Kidney (tissue), 14 donors: ENCODE results near the gene LPCAT1. TPM values are rescaled to one million over a fixed set of nuclear protein-coding genes. Genes with fewer than 3 reads are reported as not detected.
"Not testable (repeated sequence)": the region's sequence is repeated elsewhere in the genome, so short reads cannot be mapped to it uniquely, and the experiment has no call there.

ENCODE experiments used
- DNase-seq, 5 donors: peaks; one replicate each; pipeline ENCODE4 v3.0.0-alpha.2; 2013 to 2020
- FAIRE-seq: peaks from 2 replicates; lab custom pipeline; 2012; peaks lifted over from hg19 to GRCh38; lab: Jason Lieb, UNC
- H3K27ac ChIP-seq, 2 donors: one replicate each; pipeline ENCODE4 v1.7.0; 2013; ENCODE audit warnings: low read depth in 2 of 2, low read length in 2 of 2, inconsistent platforms in 1 of 2
- H3K27me3 ChIP-seq: one replicate; pipeline ENCODE4 v1.7.1; 2013; ENCODE audit warnings: low read length, inconsistent platforms; ENCODE audit not compliant: control insufficient read depth, insufficient read depth
- H3K36me3 ChIP-seq, 3 donors: one replicate each; pipeline versions ENCODE4 v1.7.0 to v1.7.1; 2013; ENCODE audit warnings: low read length in 3 of 3, control low read depth in 1 of 3, inconsistent platforms in 1 of 3; ENCODE audit not compliant: insufficient read depth in 3 of 3, control insufficient read depth in 2 of 3
- H3K4me1 ChIP-seq, 3 donors: one replicate each; pipeline versions ENCODE4 v1.7.0 to v1.7.1; 2013; ENCODE audit warnings: low read length in 3 of 3, inconsistent platforms in 1 of 3, low read depth in 1 of 3; ENCODE audit not compliant: control insufficient read depth in 2 of 3, insufficient read depth in 2 of 3
- H3K4me3 ChIP-seq, 3 donors: one replicate each; pipeline versions ENCODE4 v1.7.0 to v1.8.1; 2013; ENCODE audit warnings: low read length in 3 of 3, control low read depth in 1 of 3, inconsistent platforms in 1 of 3
- H3K9ac ChIP-seq, 3 donors: one replicate each; pipeline versions ENCODE4 v1.7.0 to v1.7.1; 2013; ENCODE audit warnings: low read length in 3 of 3, control low read depth in 1 of 3, inconsistent platforms in 1 of 3
- H3K9me3 ChIP-seq, 3 donors: one replicate each; pipeline versions ENCODE4 v1.7.0 to v1.7.1; 2013; ENCODE audit warnings: low read length in 3 of 3, control low read depth in 1 of 3, inconsistent platforms in 1 of 3; ENCODE audit not compliant: control insufficient read depth in 2 of 3, insufficient read depth in 1 of 3
- CTCF ChIP-seq: IDR thresholded peaks from 3 replicates; pipeline ENCODE4 v1.5.1; 2012; ENCODE audit warnings: mild to moderate bottlenecking, moderate library complexity, borderline replicate concordance; ENCODE audit not compliant: insufficient read depth; ENCODE audit errors: extremely low read depth
- intact Hi-C: fragments of 100-400 bp; cut with DNase I; formaldehyde crosslinking; loops from one replicate; pipeline ENCODE4 v1.11.1; 2022
- polyA plus RNA-seq: library from polyadenylated mRNA; stranded (reverse); fragments of 350-450 nt; fragmentation: Illumina TruSeq; extraction: RNeasy Lipid Tissue Mini Kit (QIAGEN cat#74804); gene quantifications from one replicate; pipeline ENCODE4 v1.2.3, GENCODE V29; 2014; ENCODE audit warnings: low read depth, low replicate concordance; ENCODE audit not compliant: insufficient read depth
- total RNA-seq: library from RNA; stranded (reverse); fragmentation: NEBNext Ultra II Directional; extraction: Animal tissue kit (Norgen Biotek cat#: 25700); gene quantifications from one replicate; pipeline ENCODE4 v1.2.1, GENCODE V29; 2021
- donor health status: control.
- donor health status: control.
- donor health status: control.
- donor health status: control.
- donor health status: control.
- donor health status: DM: yes; HTN: yes; CAD: no.
- donor health status: Normal renal cell carcinoma (clear cell type).

The LPCAT1 gene
- total and polyA plus RNA-seq, 2 donors from 2014 or later: 22.2 to 46.5 TPM

- peaks cover 0 to 2% (median 0%) of the 10 kb centered on the region in 3 donors for H3K4me1 ChIP-seq
- no peak overlapping the region for H3K27ac ChIP-seq
- no peak for TF ChIP-seq CTCF
- peaks cover 0 to 4% (median 4%) of the 10 kb centered on the region in 3 donors for H3K36me3 ChIP-seq
- no peak for FAIRE-seq
- no peak overlapping the region for H3K9ac ChIP-seq
- peak in 3 of 5 donors; percentile 8 to 79 (median 24) for DNase-seq
- H3K27me3 ChIP-seq: no peaks in the 10 kb centered on the region
- H3K4me3 ChIP-seq: no peak overlapping the region
- intact Hi-C loops: no loop called here
- H3K9me3 ChIP-seq: no peaks in the 10 kb centered on the region
Observed at GRCh38 chr5:1516615-1517601, 6.9 kb downstream of the LPCAT1 start.

- Histone ChIP-seq H3K4me1 (no peaks in the 10 kb centered on the region), H3K36me3 (peaks cover 0 to 6% (median 4%) of the 10 kb centered on the region in 3 donors), H3K27me3 (no peaks in the 10 kb centered on the region), H3K4me3 (no peak overlapping the region), H3K27ac (no peak overlapping the region), H3K9me3 (no peaks in the 10 kb centered on the region), H3K9ac (no peak overlapping the region)
- no peak for TF ChIP-seq CTCF
- FAIRE-seq: no peak
- intact Hi-C loops: no loop called here
- DNase-seq: peak in 3 of 5 donors; percentile 8 to 64 (median 34)
Observed at GRCh38 chr5:1515921-1516571, 7.7 kb downstream of the LPCAT1 start.

GRCh38 chr5:1515311-1515920 lies 8.3 kb downstream of the LPCAT1 start:
- TF ChIP-seq CTCF: no peak
- Histone ChIP-seq H3K4me1 (no peaks in the 10 kb centered on the region), H3K27ac (no peak overlapping the region), H3K27me3 (no peaks in the 10 kb centered on the region), H3K9me3 (no peaks in the 10 kb centered on the region), H3K36me3 (peaks cover 0 to 6% (median 4%) of the 10 kb centered on the region in 3 donors), H3K9ac (no peak overlapping the region), H3K4me3 (no peak overlapping the region)
- FAIRE-seq (no peak), DNase-seq (peak in 3 of 5 donors; percentile 11 to 63 (median 53))
- intact Hi-C loops: no loop called here

- H3K27me3 ChIP-seq, H3K36me3 ChIP-seq, intact Hi-C loops, FAIRE-seq, H3K4me3 ChIP-seq, H3K27ac ChIP-seq, H3K4me1 ChIP-seq, H3K9ac ChIP-seq, H3K9me3 ChIP-seq: not testable (repeated sequence)
- DNase-seq: peak in 3 of 5 donors; percentile 49 to 71 (median 63)
Observed at GRCh38 chr5:1514819-1515310, 8.9 kb downstream of the LPCAT1 start.
